HG02610 (cell line): ENCODE data around the gene TSPAN18.

ENCODE experiments used
- ATAC-seq: cut with Tn5 transposase; IDR thresholded peaks from one replicate; pipeline ENCODE4 v1.9.1; 2021; ENCODE audit warnings: mild to moderate bottlenecking, moderate library complexity; ENCODE audit not compliant: unreplicated experiment

The TSPAN18 gene

DNA sequence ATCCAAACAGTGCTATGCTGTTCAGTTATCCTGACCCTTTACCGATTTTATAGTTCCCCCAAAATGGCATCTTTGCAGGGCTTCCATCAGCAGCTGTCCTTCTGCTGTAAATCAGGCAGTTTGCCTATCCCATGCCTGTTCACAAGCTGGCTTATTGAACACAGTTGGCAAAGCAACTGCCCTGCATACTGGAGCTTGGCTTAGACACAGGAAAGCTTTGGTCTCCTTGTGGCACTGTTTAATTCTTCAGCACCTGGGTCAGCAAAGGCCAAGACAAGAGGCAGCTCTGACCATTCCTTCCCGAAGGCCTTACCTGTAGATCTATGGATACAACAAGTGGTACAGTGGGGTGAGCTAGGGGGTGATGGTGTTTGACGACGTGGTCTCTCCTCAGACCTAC is 32.2 kb downstream of the TSPAN18 start:
- no peak for ATAC-seq

DNA sequence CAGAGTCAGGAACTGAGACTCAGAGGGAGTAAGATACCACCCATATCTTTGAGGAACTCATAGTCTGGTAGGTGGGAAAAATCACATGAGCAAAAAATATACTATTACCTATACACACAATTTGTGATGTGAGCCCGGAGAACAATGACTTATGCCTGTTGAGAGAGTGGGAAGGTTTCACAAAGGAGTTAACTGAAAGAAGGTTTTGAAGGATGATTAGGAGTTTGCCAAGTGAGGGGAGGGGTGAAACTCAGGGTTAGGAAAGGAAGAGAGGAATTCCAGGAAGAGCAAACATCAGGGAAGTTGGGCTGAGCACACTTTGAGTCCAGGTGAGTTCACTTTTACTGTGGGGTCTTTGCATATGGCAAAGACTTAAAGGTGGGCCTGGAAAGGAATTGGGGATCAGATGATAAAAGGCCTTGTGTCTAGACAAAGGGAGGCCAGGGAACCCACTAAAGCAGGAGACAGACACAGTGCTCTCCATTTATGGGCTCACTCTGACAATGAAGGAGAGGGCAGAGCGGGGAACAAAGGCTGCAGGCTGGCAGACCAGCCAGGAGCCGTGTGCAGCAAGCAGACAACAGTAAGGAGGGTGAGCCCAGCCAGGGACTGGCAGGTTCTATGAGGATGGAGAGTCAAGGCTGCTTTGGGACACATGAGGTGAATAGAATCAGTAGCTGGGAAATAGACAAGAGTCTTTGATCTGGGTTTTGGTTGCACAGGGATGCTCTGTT is 33.1 kb downstream of the TSPAN18 start:
- no peak for ATAC-seq

DNA sequence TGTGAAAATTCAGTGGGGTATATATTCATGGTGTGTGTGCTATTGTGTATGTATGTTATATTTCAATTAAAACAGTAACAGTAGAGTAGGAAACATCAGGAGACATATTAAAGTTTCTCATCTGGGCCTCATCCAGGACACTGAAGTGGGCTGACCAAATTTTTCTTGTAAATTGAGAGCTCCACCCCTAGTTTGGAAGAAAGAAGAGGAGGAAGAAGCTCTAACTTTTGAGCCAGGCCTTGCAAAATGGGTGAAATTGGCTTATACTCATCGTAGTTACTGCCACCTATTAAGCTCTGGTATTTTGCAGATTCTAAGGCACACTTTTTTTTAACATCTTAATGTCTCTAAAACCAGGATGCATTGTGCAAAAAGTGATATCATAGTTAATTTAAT is 33.7 kb downstream of the TSPAN18 start:
- no peak for ATAC-seq

DNA sequence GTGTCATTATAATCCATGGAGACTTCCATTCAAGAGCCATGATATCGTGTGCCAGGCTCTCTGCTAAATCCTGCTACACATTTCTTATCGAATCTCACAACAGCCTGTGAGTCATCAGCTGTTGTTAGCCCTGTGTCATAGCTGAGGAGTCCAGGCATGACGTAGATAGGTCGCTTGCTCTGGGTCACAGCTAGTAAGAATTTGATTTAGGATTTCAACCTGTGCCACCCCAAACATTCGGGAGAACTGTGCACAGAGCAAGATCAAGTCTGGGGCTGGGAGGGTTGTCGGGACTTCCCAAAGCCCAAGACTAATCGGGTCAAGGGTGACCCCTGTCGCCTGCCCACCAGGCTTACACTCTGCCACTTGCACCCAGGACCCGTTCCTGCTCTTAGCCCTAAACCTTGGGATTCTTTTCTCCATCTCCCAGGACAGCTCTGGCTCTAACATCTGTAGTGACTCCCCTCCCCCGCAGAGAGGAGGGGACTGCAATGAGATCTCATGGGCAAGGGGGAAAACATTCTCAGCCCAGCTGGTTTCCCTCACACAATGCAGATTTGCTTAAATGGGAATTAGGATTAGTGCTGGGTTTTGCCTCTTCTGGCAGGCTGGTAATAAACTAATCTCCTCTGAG is 34.3 kb downstream of the TSPAN18 start:
- ATAC-seq, result no peak

GRCh38 chr11:44761551-44761961 is 34.8 kb downstream of the TSPAN18 start:
- no peak for ATAC-seq

DNA sequence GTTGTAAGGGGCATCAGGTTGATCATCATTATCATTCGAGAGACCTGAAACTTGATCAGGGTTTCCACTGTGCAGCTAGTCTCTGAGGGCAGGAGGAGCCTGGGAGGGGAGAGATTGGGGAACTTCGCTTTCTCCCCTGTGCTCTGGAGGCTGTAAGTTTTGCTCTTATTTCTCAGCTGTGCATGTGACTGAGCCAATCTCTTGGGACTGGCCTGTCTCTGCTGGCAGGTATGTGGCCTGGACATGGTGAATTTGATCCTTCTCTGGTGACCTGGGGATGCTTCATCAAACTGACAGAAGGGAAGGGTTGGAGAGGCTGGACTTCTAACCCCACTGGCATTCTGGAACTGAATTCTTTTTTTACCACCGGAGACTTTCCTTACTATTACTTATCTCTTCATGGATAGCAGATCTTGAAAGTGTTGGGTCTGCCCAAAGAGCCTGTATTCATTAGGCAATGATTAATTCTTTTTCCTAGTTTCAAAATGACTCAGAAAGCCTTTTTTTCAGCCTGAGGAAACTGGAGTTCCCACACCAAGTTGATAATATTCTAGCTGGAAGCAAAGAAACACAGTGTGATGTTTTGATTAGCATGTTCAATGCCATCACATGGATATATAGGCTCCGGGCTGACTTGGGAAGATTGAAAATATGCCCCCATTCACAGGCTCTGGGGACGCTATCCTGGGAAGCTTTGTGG is 36.5 kb downstream of the TSPAN18 start:
- no peak for ATAC-seq

GRCh38 chr11:44764583-44764982 is 37.8 kb downstream of the TSPAN18 start:
- no peak for ATAC-seq

- no peak for ATAC-seq
These were observed 38.3 kb downstream of the TSPAN18 start for GRCh38 chr11:44765026-44765595.

GRCh38 chr11:44765676-44766075 is 38.9 kb downstream of the TSPAN18 start:
- no peak for ATAC-seq

DNA sequence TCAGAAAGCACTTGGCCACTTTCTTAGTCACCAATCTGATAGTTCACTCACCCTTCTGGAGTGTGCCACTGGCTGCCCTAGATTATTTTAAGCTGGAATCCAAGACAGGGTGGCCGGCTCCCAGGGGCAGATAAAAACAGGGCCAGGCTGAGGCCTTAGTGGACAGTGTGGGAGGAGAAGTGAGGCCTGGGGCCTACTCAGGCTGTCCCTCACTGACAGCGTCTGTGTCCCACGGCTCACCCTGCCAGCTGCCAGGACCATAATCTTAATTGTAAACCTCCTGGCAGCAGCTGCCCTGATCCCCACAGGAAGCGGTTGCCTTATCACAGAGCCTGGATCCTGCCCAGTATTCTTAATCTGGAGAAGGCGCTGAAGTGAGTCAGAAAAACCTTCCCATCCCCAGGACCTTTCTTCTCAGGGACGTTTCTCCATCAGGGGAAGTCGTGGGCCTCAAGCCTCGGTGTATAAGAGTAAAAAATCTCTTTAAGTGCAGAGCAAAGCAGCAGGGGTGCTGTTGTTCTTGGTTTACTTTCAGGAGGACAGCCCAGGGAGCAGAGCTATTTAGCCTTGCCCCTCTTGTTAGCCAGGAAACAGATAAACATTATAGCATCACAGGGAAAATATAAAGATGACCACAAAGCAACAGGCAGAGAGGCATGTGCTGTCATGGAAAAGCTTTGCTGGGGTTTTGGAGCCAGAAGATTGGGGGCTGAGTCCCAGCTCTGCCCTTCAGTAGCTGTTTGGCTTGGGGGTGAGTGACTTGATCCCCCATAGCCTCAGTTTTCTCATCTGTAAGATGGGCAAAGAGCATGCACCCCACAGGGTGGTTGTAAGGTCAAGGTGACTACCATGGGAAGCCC is 39.6 kb downstream of the TSPAN18 start:
- ATAC-seq, result no peak

DNA sequence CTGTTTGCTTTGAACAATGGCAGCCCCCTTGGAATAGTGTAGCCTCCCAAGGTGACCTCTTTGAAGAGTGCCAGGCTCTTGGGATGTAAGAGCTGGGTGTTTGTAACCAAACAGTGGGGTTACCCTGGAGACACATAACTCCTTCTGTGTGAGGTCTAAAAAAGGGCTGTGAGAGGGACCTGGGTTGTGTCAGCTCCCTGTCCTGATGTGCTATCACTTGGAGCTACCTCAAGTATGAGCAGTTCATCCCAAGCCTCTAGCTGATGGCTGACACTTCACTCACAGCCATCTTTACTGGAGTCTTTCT is 40.2 kb downstream of the TSPAN18 start:
- ATAC-seq, result no peak

DNA sequence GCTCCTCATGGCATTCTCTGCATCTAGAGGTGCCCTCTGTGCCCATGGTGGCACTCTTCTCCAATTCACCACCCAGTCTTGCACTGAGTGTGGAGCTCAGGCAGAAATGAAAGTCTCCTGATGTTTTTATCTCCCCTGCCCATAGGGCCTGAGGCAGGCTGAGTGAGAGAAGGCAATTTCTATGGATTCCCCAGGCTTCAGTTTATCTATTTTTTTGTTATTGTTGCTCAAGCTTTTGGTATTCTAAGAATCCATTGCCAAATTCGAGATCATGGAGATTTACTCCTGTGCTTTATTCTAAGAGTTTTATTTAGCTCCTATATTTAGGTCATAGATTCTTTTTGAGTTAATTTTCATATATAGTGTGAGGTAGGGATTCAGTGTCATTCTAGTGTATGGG is 40.7 kb downstream of the TSPAN18 start:
- no peak for ATAC-seq

DNA sequence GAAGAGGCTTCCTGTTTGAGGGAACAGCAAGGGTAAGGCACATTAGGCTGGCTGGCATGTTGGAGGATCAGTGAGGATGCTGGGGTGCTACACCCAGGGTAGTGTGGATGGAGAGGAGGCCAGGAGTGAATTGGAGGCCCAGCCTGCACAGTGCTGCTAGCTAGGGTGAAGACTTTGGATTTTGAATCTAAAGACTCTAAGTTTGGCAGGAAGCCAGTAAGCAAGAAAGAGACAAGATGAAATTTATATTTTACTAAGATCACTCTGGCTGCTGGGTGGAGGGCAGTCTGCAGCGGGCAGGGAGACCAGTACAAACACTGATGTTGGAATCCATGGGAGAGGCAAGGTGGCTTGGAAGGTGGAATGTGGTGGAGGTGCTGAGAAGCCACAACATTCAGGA is 43.6 kb downstream of the TSPAN18 start:
- no peak for ATAC-seq

DNA sequence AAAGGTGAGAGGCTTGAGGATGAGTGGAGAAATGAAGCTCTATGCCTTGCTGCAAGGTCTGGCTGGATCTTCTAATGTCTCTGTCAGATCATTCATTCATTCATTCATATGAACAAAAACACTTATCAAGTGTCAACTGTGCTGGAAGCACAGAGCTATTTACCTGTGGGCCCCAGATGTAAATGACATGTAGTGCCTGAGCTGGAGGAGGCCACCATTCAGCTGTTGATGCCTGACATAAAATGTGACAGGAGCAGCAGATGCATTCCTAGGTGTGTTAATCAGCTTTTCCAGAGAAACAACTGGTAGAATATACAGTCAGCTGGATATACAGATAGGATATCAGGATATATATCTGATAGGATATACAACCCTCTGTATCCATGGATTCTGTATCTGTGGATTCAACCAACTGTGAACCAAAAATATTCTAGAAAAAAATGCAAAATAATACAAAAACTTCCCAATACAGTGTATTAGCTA is 44.5 kb downstream of the TSPAN18 start:
- no peak for ATAC-seq

DNA sequence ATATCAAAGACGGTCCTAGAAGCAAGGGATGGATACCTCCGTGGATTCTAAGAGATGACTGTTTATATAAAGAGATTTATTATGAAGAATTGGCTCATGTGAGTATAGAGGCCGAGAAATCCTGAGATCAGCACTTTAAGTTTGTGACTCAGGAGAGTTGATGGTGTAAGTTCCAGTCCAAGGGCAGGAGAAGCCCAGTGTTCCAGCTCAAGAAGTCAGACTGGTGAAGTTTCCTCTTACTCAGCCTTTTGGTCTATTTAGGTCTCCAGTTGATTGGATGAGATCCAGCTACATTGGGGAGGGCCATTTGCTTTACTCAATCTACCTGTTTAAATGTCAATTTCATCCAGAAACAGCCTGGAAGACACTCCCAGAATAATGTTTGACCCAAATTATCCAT is 45.1 kb downstream of the TSPAN18 start:
- no peak for ATAC-seq

GRCh38 chr11:44773351-44773965 is 46.7 kb downstream of the TSPAN18 start:
- ATAC-seq, result no peak

GRCh38 chr11:44774108-44774507 is 47.3 kb downstream of the TSPAN18 start:
- no peak for ATAC-seq

DNA sequence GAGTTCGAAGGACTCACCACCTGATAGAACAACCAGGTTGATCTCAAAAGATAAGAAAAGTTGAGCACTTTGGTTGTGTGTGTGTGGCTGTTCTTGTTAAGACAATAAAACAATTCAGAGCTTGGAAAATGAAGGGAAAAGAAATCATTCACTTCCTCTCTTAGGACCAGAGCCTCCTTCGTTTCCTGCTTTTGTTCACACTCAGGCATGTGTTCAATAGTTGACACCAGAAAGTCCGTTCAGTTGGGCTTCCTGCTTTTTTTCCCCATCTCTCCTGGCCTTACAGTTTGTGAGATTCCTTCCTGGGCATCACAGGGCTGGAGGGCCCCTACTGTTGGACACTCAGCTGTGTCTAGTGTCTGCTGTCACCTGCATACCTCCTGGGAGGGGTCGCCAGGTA is 48.0 kb downstream of the TSPAN18 start:
- no peak for ATAC-seq

DNA sequence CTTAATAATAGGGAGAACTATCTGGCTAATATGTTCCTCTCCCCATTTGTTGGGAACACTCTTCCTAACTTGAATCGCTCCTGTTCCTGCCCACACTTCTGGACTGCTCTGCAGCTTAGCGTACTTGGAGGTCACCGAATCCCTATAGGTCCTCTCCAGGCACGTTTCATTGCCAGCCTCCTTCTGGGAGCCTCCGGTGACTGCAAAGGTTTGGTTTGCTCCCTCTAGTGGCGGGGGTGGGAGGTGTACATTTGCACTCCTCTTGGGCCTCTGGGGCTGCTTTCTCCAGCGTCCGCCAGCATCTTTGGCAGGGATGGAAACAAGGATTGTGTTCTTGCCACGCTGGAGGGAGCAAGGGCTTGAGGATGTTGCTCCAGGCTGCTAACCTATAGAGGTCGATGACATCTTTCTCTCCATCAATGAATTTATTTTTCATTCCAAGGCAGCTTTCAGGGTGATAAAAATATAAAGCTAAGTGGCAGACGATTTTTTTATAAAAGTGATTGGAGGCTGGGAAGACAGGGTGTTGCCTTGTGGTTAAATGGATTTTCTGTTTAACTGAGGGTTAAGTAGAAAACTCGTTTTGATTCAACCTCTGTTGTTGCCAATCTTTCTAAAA is 48.7 kb downstream of the TSPAN18 start:
- ATAC-seq, result no peak

GRCh38 chr11:44775985-44776446 is 49.3 kb downstream of the TSPAN18 start:
- ATAC-seq, result no peak
